GM11168 (cell line): ENCODE data around the gene ZCCHC9.
"Not testable (repeated sequence)": the region's sequence is repeated elsewhere in the genome, so short reads cannot be mapped to it uniquely, and the experiment has no call there.

Source experiments
- in situ Hi-C: fragments of 300-500 bp; cut with MboI; formaldehyde crosslinking; loops from one replicate; pipeline ENCODE4 v1.12.0; 2022; ENCODE audit warnings: low sequenced_read_pairs; ENCODE audit not compliant: unreplicated experiment

The ZCCHC9 gene, protein sequence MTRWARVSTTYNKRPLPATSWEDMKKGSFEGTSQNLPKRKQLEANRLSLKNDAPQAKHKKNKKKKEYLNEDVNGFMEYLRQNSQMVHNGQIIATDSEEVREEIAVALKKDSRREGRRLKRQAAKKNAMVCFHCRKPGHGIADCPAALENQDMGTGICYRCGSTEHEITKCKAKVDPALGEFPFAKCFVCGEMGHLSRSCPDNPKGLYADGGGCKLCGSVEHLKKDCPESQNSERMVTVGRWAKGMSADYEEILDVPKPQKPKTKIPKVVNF

DNA sequence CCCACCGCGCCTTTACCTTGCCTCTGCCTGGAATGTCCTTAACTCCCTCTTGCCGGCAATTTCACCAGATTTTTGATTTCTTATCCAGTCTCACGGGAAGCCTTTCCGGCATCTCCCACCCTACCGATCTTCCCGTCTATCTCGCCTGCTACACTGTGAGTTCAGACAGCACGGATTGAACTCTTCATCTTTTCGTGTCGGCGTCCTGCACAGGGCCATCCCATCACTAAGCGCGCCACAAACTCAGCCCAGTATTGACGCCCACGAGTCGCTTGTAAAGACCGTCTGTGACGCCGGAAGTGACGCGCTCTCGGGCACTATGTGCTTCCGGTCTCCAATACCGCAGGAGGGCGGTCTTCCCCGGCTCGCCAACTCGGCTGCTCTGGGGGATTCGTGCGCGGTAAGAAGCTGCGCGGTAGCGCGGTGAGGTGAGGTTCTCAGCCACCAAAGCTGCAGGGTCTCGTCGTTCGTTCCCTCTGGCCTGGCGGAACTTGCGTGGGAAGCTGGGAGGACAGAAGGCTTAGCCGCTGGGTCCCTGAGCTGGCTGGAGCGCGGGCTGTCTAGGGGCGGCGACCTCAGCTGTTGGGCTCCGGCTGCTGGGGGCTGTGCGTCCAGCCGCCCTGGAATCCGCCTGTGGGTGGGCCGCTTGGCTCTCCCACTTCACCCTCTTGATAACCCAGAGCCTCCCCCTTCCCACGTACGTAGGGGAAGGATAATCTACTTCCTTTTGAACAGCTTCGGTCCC is at the start of gene ZCCHC9:
TSS of gene ZCCHC9 (plus strand) at position 317 of the 745 bp plus-strand sequence. CDS start 3,171 bp downstream, outside the sequence.
- in situ Hi-C loops = no loop called here

DNA sequence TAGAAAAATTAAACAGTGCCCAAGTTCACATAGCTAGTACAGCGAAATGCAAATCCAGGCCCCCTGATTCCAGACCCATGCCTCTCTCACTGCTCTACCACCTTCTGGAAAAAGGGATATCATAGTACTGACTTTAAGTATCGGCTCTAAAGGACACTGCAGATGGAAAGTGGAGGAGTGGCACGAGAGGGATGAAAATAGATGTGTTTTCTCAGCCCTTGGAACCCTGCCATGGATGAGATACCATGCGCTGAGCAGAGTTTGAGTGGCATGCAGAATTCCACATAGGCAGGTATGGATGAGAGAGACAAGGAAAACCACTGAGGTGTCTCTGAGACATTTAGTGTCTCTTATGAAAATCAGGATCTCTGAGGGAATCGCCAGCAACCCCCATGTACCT is 49.5 kb upstream of the ZCCHC9 start:
- in situ Hi-C loops = no loop called here

DNA sequence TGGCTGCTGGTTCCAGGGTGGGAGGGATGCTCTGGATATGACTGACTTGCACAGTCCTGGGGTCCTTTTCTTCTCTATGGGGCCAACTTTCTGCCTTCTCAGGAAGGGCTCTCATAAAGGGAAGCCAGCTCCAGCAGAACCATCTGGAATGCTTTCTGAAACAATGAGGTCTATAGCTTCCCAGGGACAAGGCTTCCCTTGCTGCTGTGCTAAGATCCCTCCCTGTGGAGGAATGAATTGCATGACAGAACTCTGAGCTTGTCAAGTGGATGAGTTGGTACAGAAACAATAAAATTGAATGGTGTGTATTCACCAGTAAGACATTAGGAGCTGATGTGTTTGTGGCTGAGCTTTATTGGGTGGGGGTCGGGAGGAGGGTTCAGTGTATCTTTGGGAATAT is 48.5 kb upstream of the ZCCHC9 start:
- in situ Hi-C loops = no loop called here

DNA sequence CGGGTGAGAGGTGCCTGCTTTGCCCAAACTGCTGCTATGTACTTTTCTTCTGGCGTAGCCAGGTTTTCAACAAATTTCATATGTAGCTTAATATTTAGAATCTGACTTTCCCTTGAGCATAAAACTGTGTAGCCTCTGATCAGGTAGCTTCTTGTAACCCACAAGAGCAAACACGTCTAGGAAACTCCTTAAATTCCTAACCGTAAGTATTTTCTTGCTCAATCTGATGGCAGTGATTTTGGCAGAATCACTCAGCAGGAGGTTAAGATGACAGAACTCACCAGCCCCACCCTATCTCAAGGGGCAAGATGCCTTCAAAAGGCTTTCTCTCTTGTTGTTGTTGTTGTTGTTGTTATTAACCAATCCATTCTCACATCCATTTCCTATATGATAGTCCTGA is 47.5 kb upstream of the ZCCHC9 start:
- in situ Hi-C loops = no loop called here

DNA sequence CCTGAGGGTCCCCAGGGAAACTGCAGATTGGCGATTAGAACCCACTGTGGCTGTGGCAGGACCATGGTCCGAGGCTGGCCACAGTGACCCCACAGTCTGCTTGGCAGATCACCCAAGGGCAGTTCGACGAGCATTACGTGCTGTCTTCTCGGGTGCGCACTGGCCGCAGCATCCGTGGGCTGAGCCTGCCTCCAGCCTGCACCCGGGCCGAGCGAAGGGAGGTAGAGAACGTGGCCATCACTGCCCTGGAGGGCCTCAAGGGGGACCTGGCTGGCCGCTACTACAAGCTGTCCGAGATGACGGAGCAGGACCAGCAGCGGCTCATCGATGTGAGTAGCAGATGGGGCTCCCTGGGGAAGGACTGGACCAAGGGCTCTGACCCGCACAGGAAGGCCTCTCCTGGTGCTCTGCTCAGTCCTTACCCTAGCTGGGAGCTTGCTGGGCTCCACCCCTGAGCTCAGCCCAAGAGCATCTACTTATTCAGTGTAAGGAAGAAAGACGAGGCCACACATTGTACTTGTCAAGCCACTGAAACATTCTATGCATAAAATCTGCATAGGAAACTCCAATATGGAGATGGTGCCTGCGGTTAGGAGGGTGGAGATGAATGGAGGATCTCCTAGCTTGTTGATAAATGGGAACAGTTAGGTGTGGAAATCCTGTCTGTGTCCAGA is 46.4 kb upstream of the ZCCHC9 start:
- in situ Hi-C loops = no loop called here

DNA sequence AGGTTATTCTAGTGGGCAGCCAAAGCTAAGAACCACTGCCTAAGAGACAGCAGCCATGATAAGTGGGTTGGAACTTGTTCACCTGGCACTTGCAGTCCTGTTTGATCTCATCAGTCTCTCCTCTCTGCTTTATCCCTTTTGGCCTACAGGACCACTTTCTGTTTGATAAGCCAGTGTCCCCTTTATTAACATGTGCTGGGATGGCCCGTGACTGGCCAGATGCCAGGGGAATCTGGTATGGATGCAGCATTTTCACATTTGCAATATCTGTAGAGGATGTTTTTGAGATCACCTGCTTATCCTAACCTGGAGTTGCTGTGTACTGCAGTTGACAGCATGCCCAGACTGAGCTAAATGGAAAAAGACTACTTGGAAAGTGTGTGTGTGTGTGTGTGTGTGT is 44.6 kb upstream of the ZCCHC9 start:
- in situ Hi-C loops = no loop called here

DNA sequence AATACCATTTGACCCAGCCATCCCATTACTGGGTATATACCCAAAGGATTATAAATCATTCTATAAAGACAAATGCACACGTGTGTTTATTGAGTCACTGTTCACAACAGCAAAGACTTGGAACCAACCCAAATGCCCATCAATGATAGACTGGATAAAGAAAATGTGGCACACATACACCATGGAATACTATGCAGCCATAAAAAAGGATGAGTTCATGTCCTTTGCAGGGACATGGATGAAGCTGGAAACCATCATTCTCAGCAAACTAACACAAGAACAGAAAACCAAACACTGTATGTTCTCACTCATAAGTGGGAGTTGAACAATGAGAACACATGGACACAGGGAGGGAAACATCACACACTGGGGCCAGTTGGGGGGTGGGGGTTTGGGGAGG is 38.6 kb upstream of the ZCCHC9 start:
- in situ Hi-C loops = not testable (repeated sequence)

DNA sequence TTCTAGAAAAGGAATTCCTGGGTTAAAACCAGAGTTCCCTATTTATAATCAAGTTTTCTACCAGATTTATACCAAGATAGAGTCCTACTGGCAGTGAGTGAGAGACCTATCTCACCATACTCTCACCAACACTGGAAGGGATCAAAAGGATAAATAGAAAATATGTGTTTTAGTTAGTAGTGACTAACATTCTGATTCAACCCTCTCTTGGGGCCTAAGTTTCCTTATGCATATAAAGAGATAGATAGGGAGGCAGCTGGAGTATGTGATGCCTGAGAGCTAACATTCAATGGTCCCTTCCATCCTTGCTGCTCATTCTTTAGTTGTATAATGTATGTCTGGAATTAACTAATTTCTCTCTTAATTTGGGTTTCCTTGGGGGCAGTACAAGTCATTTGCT is 36.3 kb upstream of the ZCCHC9 start:
- in situ Hi-C loops = no loop called here

DNA sequence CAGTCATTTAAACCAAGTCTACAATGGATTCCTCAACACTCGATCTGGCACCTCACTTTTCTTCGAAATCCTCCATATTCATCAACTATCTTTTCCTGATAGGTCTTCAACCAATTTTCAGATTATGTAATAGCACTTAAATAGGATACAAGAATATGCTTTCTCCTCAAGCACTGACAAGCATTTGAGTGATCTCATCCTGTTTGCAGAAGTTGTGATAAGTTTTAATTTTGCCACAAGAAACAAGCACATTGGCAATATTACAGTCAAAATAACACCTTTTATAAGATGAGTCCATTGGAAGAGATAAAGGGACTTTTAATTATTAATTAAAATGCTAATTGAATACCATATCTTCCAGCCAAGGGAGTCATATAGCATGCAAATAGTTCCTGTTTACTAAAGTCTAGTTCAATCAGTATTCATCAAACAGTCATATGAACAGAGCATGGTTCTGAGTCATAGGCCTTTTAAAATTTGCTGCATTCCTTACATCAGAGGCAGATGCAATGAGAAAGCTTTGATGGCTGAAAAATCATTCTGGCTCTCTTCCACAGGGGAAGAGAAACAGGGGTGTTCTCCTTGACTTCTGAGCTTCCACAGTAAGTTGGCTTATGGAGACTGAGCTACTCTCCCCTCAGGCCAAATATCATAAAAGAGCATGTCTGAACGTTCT is 32.7 kb upstream of the ZCCHC9 start:
- in situ Hi-C loops = no loop called here

DNA sequence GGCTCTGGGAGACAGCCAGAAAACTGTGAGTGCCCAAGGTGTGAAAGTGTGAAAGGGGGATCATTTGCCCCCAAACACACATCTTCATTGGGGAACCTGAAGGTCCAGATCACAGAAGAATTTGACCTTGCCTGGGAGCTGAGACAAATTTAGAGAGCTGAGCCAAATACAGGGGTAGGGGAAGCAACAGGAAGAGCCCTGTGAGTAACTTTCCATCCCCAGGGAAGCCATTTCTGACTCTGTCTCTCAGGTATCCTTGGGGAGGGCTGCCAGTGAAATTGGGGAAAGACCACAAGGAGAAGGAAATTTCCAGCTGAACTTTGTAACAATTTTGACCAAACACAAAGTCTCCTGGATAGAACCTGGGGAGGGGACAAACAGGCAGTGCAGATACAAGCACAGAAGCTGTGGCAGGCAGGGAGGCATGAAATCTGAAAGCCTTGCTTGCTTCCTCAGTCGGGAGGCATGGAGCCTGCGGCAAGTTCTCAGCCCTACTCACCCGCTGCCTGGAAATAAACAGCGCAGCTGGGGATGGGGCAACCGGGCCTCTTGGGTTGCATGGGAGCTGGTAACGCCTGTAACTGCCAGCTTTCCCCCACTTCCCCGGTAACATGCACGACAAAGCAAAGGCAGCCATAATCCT is 31.5 kb upstream of the ZCCHC9 start:
- in situ Hi-C loops = no loop called here

DNA sequence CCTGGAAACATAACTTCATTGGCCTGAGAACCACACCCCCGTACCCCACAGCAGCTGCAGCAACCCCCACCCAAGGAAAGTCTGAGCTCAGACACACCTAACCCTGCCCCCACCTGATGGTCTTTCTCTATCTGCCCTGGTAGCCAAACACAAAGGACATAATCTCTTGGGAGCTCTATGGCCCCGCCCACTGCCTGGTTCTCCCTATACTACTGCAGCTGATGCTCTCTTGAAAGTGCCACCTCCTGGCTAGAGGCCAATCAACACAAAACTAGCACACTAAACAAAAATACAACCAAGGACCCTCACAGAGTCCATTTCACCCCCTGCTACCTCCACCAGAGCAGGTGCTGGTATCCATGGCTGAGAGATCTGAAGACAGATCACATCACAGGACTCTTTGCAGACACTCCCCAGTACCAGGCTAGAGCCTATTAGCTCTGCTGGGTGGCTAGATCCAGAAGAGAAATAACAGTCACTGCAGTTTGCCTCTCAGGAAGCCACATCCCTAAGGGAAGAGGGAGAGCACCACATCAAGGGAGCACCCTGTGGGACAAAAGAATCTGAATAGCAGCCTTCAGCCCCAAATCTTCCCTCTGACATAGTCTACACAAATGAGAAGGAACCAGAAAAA is 30.9 kb upstream of the ZCCHC9 start:
- in situ Hi-C loops = not testable (repeated sequence)

DNA sequence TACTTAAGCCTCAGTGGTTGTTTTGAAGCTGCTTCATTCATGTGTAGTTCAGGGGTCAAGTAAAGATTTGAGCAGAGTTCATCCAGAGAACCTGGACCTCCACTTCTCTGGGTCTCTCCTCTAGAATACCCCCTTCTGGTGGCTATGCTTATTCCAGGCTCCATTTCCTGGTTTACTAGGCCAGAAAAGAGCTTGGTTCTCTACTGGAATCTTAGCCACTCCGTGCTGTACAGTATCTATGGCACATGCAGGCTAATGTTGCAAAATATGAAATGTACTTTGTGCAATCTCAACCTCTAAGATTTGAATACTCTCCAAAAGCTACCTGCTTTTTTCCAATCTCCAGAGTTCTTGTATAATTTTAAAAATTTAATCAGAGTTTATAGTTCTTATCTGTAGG is 17.4 kb upstream of the ZCCHC9 start:
- in situ Hi-C loops = no loop called here

DNA sequence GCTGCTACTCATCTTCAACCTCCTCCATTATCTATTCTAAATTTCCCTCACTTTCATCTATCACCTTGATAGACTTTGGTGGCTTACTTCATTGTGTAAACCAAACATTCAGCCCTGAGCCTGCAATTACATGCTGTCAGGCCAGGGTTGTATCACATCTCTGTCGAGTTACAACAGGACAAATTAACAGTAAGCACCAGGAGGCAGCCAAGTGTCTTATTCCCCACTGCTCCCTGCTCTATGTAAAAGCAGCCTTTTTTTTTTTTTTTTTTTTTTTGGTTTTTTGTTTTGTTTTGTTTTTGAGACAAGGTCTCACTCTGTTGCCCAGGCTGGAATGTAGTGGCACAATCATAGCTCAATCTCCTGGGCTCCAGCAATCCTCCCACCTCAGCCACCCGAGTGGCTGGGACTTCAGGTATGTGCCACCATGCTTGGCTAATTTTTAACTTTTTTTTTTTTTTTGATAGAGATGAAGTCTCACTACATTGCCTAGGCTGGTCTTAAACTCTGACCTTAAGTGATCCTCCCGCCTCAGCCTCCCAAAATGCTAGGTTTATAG is 15.2 kb upstream of the ZCCHC9 start:
- in situ Hi-C loops = no loop called here

DNA sequence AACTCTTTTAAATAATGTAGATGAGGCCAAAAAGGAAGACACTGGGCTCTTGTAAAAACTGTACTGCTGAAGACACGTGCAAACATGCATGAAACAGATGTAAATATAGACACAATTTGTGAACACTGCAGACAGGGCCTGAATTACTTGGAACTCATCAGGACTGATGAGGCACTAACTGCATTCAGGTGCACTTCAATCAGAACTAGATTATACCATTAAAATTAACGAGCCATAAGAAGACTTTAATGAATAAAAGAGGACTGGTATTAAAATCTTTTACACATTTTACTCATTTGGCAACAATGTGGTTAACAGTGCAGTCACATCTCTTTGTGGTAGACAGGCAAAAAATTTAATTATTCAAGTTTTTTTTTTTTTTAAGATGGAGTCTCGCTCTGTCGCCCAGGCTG is 13.4 kb upstream of the ZCCHC9 start:
- in situ Hi-C loops = no loop called here

DNA sequence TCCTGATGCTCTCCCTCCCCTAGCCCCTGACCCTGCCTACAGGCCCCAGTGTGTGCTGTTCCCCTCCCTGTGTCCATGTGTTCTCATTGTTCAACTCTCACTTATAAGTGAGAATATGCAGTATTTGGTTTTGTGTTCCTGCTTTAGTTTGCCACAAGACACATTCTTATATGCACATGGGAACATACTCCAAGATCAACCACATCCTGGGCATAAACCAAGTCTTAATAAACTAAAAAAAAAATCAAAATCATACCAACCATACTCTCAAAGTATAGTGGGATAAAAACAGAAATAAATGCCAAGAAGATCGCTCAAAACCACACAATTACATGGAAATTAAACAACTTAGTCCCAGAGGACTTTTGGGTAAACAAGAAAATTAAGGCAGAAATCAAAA is 11.2 kb upstream of the ZCCHC9 start:
- in situ Hi-C loops = no loop called here

DNA sequence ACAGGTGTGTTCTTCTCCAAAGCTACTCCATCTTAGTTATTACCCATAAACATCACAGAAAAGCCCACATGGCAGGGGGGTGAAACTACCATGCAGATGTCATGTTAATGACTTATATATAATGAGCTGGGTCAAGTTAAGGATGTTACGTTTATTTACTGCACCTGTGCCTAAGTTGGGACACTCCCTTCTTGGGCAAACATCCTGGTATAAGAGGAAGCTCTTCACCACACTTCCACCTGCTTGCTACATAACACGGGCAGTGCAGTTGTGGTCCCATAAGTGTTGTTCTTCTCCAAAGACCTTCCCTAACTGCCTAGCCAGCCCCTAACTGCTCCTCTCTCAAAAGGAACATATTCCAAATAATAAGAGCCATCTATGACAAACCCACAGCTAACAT is 9.3 kb upstream of the ZCCHC9 start:
- in situ Hi-C loops = no loop called here

DNA sequence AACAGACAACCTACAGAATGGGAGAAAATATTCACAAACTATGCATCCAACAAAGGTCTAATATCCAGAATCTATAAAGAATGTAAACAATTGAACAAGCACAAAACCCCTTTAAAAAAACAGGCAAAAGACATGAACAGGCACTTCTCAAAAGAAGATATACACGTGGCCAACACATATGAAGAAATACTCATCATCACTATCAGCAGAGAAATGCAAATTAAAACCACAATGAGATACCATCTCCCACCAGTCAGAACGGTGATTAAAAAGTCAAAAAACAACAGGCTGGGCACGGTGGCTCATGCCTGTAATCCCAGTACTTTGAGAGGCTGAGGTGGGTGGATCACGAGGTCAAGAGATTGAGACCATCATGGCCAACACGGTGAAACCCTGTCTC is 7.4 kb upstream of the ZCCHC9 start:
- in situ Hi-C loops = not testable (repeated sequence)

DNA sequence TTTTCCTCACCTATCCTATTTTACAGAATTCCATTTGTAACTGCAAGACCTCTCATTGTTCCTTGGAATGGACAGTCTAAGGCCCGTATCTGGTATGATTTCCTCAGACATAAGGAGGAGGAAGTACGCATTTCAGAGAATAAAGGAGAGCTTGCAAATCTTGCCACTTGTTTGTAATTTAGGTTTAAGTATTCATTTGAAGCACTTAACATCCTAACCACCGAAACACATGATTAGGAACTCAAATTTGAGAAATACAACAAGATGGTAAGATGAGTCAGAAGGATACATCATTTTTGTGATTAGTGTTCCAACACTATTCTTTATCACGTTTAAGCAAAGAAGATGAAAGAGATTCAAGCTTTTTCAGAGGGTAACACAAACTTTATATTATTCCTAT is 3.9 kb upstream of the ZCCHC9 start:
- in situ Hi-C loops = no loop called here

DNA sequence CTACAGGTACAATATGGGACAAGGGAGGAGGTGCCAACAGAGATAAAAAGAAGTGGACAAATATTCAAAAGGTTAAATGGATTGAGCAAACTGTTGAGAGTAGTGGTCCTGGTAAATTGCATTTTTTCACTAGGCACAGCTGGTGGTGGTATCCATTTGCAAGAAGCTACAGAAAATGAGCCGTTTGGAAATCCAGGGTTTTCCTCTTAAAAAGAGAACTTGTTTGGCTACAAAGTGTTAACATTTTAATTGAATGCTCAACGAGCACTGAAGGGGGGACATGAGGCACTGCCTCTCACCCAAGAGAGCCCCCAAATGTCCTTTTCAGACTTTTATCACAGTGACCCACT is 491 bp upstream of the ZCCHC9 start:
- in situ Hi-C loops = no loop called here

DNA sequence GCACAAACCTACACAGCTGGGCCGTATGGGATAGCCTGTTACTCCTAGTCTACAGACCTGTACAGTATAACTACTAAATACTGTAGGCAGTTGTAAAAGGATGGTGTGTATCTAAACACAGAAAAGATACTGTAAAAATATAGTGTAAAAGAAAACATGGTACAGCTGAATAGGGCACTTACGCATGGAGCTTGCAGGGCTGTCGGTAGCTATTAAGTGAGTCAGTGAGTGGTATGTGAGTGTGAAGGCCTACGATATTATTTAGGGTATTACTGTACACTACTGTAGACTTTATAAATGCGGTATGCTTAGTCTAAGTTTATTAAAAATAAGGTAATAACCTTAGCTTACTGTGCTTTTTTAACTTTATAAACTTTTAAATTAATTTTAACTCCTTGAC is 1.2 kb downstream of the ZCCHC9 start:
- in situ Hi-C loops = no loop called here
